Thyroid gland (tissue), 4 donors: ENCODE measurements around the gene CACNA2D3.

Experiments
- CTCF ChIP-seq, 6 experiments: fragments of 200-600 bp in 3 of 6; fragments of 450-650 bp in 3 of 6; sonication (generic) in 3 of 6; IDR thresholded peaks; one replicate each; pipeline ENCODE4 v1.5.1; 2016 to 2019; ENCODE audit warnings: antibody characterized with exemption in 6 of 6, mild to moderate bottlenecking in 2 of 6, inconsistent platforms in 1 of 6, moderate library complexity in 1 of 6
- POLR2A ChIP-seq, 2 donors: fragments of 450-650 bp; IDR thresholded peaks; one replicate each; pipeline ENCODE4 v1.6.1; 2017; ENCODE audit warnings: antibody characterized with exemption in 2 of 2, mild to moderate bottlenecking in 2 of 2, moderate library complexity in 1 of 2

DNA sequence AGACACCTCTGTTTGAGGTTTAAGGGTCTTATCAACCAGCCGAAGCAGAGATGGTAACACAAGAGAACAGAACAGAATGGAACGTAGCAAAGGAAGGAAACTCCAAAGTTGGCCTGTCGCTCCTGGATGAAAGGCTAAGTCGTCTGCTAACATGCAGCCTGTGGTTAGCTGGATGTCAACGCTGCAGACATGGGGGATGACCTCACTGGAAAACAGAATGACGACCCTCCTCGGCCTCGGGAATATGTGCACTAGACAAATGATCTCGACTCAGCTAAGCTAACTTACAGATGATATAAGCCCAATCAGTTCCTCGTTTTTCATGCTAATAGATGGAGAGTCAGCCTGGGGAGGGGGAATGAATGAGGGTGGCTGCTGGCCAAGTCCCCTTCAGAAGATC, 983.3 kb downstream of the CACNA2D3 start:
- no peak for TF ChIP-seq CTCF (IDR thresholded peaks at IDR 0.05)
- no peak for TF ChIP-seq POLR2A (IDR thresholded peaks at IDR 0.05)
